ENCODE data around the gene CNR1.
A peak's percentile ranks its signal among the peaks of the same experiment; 100 is the strongest.
"Not testable (repeated sequence)": the region's sequence is repeated elsewhere in the genome, so short reads cannot be mapped to it uniquely, and the experiment has no call there.

The CNR1 gene

DNA sequence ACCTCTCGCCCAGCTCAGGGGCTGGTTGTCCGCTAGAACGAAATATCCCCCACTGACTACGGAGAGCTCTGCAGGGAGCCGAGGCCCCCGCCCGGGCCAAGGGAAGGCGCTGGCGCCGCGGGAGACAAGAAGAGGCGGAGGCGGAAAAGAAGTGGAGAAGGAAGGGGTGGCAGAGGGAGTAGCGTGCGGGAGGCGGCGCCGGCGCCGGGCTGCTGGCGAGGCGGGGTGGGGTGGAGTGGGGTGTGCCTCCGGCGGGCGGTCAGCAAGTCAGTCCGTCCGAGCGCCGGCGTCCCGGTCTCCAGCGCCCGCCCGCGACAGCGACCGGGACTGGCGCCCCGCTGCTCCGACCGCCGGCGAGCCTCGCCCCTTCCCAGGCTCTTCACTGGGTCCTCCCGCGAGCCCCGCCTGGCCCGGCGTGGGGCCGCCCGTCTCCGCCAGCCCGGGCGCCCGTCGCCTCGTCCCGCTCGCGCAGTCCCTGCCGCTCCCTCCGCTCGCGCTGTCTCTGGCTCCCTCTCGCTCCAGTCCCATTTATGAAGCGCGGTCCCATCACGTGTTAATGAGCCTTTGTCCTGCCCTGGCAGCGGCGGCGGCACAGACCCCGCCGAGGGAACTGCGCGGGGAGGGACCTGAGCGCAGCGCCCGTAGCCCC is at the start of gene CNR1:
Gene CNR1, minus strand, starts transcription at position 504 of the 649 bp plus-strand sequence. CDS start 21,073 bp downstream, outside the sequence.
- DNase-seq, result peak; percentile 73

DNA sequence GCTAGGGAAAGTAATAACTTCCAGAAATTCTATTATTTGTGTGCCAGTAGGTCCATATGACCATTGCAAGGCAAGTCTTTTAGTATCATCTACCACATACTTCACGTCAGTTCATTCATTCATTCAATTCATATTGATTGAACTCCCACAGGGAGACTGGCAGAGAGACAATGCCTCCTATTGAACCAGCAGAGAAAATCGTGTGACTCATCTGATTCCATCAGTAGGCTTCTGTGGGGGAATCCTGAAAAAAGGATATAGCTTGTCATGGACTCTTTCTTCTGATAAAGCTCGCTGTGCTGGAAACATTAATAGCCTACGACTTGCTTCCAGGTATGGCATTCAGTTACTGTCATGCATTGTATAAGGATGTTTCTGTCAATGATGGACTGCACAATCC is 45.3 kb upstream of the CNR1 start:
- DNase-seq, result no peak

DNA sequence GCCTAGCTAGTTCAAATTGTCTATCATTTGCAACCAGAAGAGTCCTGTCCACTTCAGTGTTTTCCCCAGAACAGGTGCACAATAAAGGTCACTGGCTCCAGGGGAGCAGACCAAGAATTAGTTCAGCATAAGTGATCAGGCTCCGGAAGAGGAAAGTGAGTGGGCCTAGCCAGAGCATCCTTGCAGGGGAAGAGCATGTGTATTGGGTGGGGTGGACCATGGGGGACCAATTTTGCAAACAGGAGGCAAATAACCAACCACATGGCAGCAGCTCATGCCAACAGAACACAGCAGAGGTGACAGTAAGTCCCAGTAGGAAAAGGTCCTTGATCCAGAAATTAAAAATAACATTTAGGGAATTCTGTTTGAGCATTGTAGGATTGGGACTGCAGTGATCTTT is 43.2 kb upstream of the CNR1 start:
- DNase-seq, result no peak

DNA sequence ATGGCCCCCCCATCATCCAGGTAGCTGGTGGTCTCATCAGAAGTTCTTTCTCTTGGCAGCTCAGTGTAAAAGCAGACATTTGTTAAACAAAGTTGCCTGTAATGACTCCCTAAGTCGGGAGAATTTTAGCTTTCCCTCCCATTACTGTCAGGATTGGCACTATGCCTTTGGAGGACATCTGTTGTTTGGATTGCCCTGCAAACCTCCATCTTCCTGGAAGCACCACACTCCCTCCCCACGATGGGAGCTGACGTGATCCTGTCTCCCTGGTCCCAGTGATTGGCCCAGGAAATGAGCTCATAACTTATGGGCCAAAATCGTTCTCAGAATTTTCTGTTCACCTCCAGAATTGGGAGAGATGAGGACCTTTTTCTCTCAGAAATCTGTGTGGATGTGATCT is 42.6 kb upstream of the CNR1 start:
- no peak for DNase-seq

DNA sequence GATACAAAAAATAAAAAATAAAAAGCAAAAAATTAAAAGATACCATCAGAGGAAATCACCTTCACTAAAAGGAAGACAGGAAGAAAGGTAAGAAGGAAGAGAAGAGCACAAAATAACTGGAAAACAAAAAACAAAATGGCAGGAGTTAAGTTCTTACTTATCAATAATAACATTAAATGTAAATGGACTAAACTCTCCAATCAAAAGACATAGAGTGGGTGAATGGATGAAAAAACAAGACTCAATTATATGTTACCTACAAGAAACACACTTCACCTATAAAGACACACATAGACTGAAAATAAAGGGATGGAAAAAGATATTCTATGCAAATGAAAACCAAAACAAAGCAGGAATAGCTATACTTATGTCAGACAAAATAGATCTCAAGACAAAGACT is 35.6 kb upstream of the CNR1 start:
- not testable (repeated sequence) for DNase-seq

DNA sequence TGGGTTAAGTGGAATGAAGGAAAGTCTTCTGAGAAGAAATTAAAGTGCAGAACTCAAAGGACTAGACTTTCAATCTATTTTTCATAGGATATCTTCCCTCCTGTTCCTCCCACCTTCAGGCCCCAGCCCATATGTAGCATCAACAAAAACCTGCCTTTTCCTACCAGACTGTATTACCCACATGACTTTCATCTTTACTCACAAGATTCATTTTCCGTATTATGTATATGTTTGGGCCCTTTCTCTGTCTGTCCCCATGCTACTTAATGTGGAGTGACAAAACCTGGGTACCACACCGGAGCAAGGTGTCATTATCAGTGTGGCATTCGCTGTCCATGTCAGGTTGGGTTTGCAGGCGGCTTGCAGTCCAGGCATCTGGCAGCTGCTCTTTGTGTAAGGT is 18.8 kb upstream of the CNR1 start:
- no peak for DNase-seq

DNA sequence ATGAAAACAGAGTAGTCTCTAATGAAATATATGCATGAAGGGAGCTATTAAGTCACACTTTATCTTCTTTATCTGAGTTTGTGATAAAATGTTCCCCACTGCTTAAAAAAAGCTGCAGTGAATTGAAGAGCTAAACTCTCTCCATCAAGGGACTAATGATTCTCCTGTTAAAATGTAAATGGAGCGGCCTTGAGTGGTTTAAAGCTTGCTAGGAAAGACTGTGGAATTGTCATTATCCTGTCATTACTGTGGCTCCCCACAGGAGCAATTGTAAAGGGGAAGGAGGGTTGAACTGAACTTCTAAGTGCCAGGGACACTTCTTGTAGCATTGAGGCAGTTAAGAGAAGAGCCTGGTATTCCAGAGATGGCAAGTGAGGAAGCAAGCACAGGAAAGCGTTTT is 17.3 kb upstream of the CNR1 start:
- DNase-seq, result no peak

DNA sequence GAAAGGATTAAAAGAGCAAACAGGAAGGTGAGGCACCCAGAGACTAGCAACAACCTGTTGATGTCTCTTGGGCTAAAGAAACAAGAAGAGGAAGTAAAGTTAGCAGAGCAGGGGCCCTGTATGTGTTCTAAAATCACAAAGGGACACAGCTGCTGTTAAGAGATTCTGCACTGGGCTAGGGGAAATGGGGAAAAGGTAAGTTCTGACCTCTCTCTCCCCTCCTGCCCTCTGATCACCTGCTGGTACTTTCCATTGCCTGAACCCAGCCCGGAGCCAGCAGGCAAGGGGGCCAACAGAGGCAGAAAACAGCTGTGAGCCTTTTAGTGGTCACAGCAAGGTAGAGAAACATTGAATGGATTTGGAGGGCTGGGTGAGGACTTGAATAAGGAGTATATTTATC is 13.5 kb upstream of the CNR1 start:
- DNase-seq, result peak; percentile 45

DNA sequence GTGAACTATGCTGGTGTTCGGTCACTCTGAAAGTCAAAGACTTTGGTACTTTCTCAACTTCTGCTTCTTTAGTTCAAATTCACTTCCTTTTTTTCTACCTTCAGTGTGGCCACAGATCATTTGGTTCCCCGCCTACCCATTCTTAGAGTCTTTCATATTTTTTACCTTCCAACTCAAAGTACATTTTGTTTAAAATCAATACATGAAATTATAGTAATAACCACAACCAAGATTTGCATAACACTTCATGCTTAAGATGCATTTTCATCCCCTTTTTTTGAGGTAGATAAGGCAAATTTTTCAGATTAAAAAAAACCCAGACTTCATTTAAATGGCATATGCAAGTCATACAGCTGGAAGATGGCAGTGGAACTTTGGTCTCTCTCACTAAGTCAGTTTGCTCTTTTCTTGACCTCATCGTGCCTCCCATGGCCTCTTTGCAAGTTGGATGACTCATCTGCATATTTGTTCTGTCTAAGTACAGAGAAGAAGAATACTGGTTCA is 11.9 kb upstream of the CNR1 start:
- no peak for DNase-seq

DNA sequence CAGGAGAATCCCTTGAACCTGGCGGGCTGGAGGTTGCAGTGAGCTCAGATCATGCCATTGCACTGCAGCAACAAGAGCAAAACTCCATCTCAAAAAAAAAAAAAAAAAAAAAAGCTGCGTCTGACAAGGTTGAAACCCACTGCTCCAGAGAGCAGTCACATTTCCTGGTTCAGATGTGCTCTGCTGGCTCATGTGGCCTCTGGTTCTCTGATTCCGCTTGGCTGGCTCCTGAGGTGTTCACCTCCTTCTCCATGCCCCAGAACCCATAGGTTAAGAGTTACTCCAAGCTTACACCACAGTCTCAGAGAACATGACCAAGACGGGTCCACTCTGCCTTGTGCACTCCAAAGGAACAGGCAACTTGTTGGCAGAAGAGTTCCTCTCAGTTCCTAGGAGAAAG is 8.8 kb upstream of the CNR1 start:
- no peak for DNase-seq

DNA sequence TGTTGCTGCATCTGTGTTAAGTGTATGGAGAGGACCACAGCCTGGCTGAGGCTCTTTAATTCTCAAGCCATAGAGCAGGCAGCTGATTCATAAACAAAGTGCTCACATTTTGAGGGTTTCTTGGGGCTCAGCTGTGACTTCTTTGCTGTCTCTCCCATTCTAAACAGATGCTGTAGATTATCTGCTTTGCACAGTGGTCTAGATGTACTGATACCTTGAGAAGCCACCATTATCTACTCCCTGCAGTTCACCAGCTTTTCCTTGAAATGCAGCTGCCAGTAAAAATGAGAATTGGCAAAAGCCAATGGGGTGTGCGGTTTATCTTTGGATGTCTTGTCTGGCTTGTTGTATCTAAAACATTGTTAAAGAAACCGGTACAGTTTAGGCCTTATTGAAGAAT is 5.2 kb upstream of the CNR1 start:
- no peak for DNase-seq

DNA sequence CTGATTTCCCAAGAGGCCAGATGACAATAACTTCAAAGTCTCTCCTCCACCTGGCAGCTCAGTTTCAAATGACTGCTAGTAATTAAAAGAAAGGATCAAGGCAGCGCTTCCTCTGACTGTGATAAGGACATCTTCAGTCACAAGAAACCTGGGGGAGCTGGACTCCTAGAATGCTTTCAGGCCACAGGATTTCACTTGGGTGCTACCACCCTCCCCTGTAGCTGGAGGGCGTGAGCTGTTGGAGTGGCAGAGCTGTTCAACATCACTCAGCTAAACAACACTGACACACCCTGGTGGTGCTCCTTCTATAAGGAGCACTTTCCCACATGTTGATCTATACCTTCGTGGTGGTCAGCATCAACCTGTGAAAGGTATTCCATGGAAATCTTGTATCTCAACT is 2.2 kb upstream of the CNR1 start:
- DNase-seq, result peak; percentile 13

DNA sequence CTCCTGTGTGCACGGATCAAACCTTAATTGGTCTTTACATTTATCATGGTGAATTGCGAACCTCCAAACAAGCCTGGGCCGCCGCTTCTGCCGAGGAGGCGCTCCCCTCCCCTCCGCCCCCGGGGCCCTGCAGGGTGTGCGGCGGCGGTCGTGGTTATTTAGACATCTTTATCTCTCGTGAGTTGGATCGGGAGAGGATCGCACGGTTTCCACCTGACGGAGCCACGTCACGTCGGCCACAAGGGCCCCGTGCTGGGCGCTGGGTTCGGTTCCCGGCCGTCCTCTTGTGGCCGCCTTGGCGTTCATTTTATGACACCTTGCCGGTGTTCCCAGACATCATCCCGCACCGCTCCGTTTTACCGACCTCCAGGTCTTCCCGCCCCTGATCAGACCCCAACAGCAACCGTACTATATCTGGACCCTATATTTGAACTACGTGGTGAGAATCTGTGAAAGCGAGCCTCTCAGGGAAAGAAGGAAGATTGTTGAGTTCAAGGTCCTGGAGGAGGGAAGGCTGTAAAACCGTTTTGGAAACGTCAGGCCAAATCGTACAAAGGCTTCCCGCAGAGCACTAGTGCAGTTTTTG is 1.3 kb upstream of the CNR1 start:
- DNase-seq, result no peak

DNA sequence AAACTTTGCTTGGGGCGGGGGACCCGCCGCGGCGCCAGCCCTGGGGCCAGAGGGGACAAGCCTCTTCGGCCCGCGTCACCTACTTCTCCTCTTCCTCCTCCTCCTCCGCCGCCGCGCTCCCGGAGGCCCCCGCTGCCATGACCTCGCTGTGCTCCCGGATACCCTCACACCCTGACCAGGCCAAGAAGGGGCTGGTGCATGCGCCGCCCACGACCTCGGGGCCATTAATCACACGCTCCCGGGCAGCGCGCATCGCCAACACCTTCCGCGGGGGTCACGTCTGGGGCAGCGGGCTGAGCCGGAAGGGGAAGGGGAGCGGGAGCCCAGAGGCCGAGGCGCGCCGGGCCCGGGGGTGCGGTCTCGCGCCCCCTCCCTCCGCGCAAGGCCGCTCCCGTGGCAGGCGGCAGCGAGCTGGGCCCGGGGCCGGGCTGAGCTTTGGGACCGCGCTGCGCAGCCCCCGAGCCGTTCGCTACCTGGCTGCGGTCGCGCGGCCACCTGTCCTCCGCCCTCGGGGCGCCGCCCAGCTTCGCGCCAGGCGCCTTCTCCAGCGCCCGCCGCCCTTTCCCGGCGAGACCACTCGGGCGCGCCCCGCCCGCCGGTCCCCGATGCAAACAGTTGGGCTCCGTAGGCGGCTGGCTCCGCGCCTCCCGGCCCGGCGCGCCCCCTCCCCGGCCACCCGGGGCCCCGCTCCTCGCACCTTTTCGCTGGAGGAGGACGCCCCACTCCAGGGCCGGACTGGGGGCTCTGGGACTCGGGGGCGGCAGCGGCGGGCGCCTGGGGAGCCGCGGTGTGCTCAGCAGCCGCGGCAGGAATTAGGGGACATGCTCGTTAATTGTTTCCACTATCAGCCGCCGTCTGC is 575 bp upstream of the CNR1 start:
- peak; percentile 30 for DNase-seq

DNA sequence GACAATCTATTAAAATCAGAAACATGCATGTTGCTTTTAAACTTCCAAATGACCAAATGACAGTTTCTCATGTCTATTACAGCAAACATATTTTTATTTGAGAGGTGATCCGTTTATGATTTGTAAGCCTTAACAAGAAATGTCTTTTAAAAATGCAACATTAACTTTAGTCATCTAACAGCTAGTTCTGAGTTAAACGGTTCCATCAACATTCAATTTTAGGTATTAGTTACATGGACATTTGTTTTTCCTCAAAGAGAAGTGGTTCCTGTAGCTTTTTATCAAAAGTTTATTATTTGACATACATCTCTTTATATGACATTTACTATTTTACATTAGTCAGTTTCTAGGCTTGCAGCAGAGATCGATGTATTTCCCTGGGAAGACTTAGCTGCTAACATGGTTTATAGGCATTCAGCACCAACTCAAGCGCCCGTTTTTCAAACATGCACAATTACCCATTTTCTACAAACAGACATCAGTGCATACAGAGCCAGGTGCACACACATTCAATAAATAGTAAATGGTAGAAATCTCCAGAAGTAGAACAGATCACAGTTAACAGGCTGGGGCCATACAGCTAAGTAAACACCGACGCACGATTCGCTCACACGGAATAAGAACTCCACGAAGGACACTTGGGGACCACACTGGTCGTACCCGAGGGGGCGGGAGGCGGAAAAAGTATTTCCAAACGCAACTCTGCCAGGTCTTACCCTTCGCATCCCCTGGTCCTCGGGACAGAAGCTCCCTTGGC is 882 bp downstream of the CNR1 start:
- DNase-seq, result peak; percentile 66

DNA sequence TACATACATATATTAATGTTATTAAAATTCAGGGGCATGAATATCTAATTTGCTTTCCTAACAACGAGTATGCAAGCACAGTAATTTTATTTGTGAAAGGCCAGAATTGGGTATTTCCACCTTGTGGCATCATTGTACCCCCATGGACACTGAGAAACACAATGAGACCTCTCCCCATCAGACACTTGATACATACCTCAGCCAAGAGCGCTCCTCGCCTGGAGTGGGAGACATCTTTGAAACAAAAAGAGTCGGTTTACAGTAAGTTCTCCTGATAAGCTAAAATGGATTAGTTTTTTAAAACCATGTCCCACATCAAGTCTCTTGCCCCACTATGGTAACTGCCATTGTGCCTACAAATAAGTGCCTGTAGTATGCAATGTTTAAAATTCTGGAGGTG is 2.1 kb downstream of the CNR1 start:
- DNase-seq, result no peak

DNA sequence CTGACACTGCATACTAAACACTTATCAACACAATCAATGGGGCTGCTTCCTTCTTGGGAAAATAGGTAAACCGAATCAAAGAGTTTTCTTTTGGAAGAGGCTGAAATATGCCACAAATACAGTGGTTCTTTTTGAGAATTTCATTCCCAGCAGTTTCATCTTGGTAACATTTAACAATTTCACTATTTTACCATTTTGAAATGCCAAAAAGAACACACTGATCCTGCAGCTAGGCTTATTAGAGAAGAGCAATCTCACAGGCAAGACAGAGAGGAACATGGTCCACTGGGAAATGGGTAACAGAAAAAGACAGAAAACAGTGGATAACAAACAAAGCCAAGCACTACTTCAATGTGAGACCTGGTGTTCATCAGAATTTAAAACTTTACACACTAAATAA is 2.5 kb downstream of the CNR1 start:
- DNase-seq, result no peak

DNA sequence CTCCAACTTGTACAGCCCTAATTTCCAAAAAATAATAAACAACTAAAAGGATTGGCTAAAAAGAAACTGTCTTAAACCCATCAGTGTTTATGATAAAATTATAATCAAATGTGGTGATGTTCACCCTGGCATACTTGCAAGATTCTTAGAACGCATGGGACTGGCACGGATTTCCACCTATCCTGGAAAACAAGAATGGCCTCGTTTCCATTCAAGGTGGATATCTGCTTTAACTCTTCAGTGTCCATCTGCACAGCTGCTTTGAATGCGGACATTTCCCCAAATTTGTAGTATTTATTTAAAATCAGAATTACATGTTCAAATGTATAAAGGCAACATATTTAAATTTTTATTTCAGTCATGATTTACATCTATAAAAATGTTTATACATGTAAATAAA is 4.2 kb downstream of the CNR1 start:
- no peak for DNase-seq

DNA sequence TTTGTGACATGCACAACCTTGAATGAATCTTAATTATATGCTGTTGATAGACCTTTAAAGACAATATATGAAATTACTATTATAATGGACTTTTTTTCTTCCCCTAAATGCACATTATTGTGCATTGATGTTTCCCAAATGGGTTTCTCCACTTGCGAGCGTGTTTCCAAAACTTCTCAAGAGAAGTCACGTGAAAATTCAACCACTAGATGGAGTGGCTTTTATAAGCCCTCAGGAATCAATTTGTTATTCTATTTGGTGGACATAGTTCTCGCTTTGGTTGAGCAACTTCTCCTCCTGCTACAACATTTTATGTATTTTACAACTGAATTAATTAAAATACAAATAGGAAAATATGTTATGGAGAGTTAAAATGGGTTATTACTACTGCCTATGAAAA is 9.0 kb downstream of the CNR1 start:
- DNase-seq, result no peak

DNA sequence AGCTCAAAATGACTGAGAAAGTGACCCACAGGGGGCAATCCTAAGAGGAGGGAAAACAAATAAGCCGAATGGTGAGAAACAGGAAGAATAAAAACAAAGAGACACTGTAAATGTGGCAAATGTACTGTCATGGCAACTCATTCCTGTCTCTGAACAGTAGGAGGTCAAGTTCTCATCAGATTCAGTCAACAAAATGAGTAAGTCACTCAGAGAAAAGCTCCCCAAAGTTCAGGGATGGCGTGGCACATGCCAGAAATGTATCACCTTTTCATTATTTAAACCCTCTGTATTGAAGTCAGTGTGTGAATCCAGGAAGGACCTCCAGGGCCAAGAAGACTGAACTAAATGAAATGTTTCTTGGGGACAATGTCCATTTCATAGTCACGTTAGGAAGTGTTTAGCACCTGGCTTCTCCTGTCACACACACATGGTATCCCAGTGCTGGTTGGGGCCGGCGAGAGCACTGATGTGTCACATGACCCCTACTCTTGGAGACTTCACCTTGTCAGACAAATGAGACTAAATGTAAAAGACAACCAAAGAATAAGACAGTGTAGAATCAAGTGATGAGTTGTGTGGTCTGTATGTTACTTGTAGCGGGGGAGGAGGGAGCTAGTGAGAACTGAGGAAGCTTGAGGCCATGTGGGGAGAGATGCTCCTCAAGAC is 20.7 kb downstream of the CNR1 start:
- DNase-seq, result no peak

DNA sequence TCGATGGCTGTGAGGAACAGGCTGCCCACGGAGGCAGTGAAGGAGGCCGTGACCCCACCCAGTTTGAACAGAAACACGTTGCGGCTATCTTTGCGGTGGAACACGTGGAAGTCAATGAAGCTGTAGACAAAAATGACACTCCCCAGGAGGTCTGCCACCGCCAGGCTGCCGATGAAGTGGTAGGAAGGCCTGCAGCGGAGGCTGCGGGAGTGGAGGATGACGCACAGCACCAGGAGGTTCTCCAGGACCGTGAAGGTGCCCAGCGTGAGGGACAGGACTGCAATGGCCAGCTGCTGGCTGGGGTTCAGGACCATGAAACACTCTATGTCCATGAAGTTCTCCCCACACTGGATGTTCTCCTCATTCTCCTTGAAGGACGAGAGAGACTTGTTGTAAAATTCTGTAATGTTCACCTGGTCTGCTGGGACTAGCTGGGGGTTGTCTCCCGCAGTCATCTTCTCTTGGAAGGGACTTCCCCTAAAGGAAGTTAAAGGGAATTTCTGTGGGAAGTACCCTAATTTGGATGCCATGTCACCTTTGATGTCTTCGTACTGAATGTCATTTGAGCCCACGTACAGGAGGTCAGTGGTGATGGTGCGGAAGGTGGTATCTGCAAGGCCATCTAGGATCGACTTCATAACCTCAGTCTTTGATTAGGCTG is 21.4 kb downstream of the CNR1 start:
- no peak for DNase-seq
